GM12878 (cell line): ENCODE results near the gene SLAMF9. TPM values are rescaled to one million over a fixed set of nuclear protein-coding genes. Genes with fewer than 3 reads are reported as not detected.

Experiments used
- ATAC-seq: fragments of 200-7000 bp; cut with Tn5 transposase; 3 replicates; pipeline ENCODE4 v1.9.1; 2020; ENCODE audit warnings: mild to moderate bottlenecking, moderate library complexity
- BruUV-seq: library from RNA; stranded (reverse); fragments of 400-500 nt; replicated peaks from 2 replicates; lab custom pipeline; 2021; lab: Mats Ljungman, UMichigan
- CTCF ChIA-PET: fragments of 300-600 bp; sonication (Branson Sonifier 250); formaldehyde crosslinking; extraction: SDS; loops from one replicate; lab custom pipeline; 2021; ENCODE audit warnings: inconsistent platforms; lab: Yijun Ruan, JAX
- POLR2A ChIA-PET: fragments of 350-600 bp; formaldehyde crosslinking; extraction: SDS; loops from one replicate; lab custom pipeline; 2021; ENCODE audit warnings: inconsistent platforms; lab: Charles Lee
- RAD21 ChIA-PET: fragments of 300-600 bp; sonication (Branson Sonifier 250); formaldehyde crosslinking; loops from one replicate; lab custom pipeline; 2023; ENCODE audit warnings: antibody characterized with exemption; ENCODE audit not compliant: unreplicated experiment; lab: Charles Lee
- SMC1A ChIA-PET: fragments of 300-600 bp; sonication (Branson Sonifier 250); formaldehyde crosslinking; loops from one replicate; lab custom pipeline; 2023; ENCODE audit not compliant: unreplicated experiment, uncharacterized antibody; lab: Charles Lee
- DNase-seq: peaks from one replicate; pipeline ENCODE4 v3.0.0-alpha.2; 2011; ENCODE audit warnings: low read depth, low spot score
- FAIRE-seq: peaks from 3 replicates; lab custom pipeline; 2011; peaks lifted over from hg19 to GRCh38; lab: Jason Lieb, UNC
- H2AFZ ChIP-seq: 2 replicates; pipeline ENCODE4 v1.6.0; 2011; ENCODE audit warnings: low read depth, low read length, control low read depth; ENCODE audit not compliant: control insufficient read depth
- H3K27ac ChIP-seq: 2 replicates; pipeline ENCODE4 v1.5.1; 2011; ENCODE audit warnings: control low read depth; ENCODE audit not compliant: control insufficient read depth, insufficient read depth
- H3K27me3 ChIP-seq, 2 experiments: replicated peaks in 1 of 2; 2 replicates each; pipeline versions ENCODE4 v1.6.0 to v1.6.1; 2011; ENCODE audit warnings: low read length in 1 of 2; ENCODE audit not compliant: control insufficient read depth in 2 of 2, insufficient read depth in 2 of 2
- H3K36me3 ChIP-seq, 2 experiments: 2 replicates each; pipeline ENCODE4 v1.5.1; 2011; ENCODE audit warnings: low read length in 1 of 2; ENCODE audit not compliant: control insufficient read depth in 2 of 2, insufficient read depth in 2 of 2
- H3K4me1 ChIP-seq: 2 replicates; pipeline ENCODE4 v1.6.1; 2011; ENCODE audit warnings: mild to moderate bottlenecking, low read length, moderate library complexity, mixed read lengths; ENCODE audit not compliant: control insufficient read depth, insufficient read depth
- H3K4me2 ChIP-seq: 2 replicates; pipeline ENCODE4 v1.6.0; 2011; ENCODE audit warnings: control low read depth; ENCODE audit not compliant: control insufficient read depth, insufficient read depth
- H3K4me3 ChIP-seq: fragments of 200-600 bp; sonication (generic); 2 replicates; pipeline ENCODE4 v1.5.1; 2016
- H3K79me2 ChIP-seq: 2 replicates; pipeline ENCODE4 v1.6.0; 2011; ENCODE audit warnings: low read length; ENCODE audit not compliant: control insufficient read depth, insufficient read depth
- H3K9ac ChIP-seq: 2 replicates; pipeline ENCODE4 v1.8.0; 2011; ENCODE audit warnings: low read length, control low read depth, mixed read lengths; ENCODE audit not compliant: control insufficient read depth, insufficient read depth
- H3K9me3 ChIP-seq: replicated peaks from 3 replicates; pipeline ENCODE4 v1.5.1; 2011; ENCODE audit warnings: mild to moderate bottlenecking, low read length; ENCODE audit not compliant: control insufficient read depth, insufficient read depth
- H4K20me1 ChIP-seq: 2 replicates; pipeline ENCODE4 v1.6.0; 2011; ENCODE audit not compliant: control insufficient read depth, insufficient read depth
- JUNB ChIP-seq: IDR thresholded peaks from 2 replicates; pipeline ENCODE4 v1.6.1; 2016; ENCODE audit warnings: antibody characterized with exemption, mild to moderate bottlenecking
- PAX5 ChIP-seq: IDR thresholded peaks from 2 replicates; pipeline ENCODE4 v1.6.1; 2011; ENCODE audit warnings: low read depth, low read length, borderline replicate concordance
- POLR2AphosphoS2 ChIP-seq: IDR thresholded peaks from 2 replicates; pipeline ENCODE4 v1.6.1; 2011; ENCODE audit warnings: low read depth, mild to moderate bottlenecking, low read length, improper control_type of control experiment, moderate library complexity
- SIN3A ChIP-seq: IDR thresholded peaks from 2 replicates; pipeline ENCODE4 v1.6.1; 2012; ENCODE audit warnings: low read depth, low read length, improper control_type of control experiment
- SUZ12 ChIP-seq: fragments of 200-600 bp; sonication (generic); IDR thresholded peaks from one replicate; pipeline ENCODE4 v1.6.1; 2018; ENCODE audit warnings: antibody characterized with exemption, mild to moderate bottlenecking; ENCODE audit not compliant: unreplicated experiment
- TBL1XR1 ChIP-seq: IDR thresholded peaks from 2 replicates; pipeline ENCODE4 v1.6.1; 2012; ENCODE audit warnings: low read depth, low read length, improper control_type of control experiment
- TCF12 ChIP-seq: IDR thresholded peaks from 2 replicates; pipeline ENCODE4 v1.6.1; 2011; ENCODE audit warnings: low read depth, mild to moderate bottlenecking, low read length
- WRNIP1 ChIP-seq: IDR thresholded peaks from 2 replicates; pipeline ENCODE4 v1.6.1; 2011; ENCODE audit warnings: low read depth, low read length, improper control_type of control experiment, borderline replicate concordance
- WGBS: methylation state at CpG from one replicate; pipeline ENCODE4 v1.1.6; 2016; ENCODE audit warnings: low lambda C conversion rate; ENCODE audit not compliant: insufficient replicate concordance, insufficient coverage; ENCODE audit errors: missing lambda C conversion rate; 5-methylcytosine and 5-hydroxymethylcytosine counted together
- in situ Hi-C: fragments of 300-500 bp; cut with MboI; formaldehyde crosslinking; loops from 9 replicates; pipeline ENCODE4 v1.14.3; 2018; ENCODE audit warnings: mixed read lengths
- intact Hi-C: fragments of 100-400 bp; cut with micrococcal nuclease; formaldehyde crosslinking; loops from one replicate; pipeline ENCODE4 v1.14.2; 2022; ENCODE audit not compliant: unreplicated experiment
- polyA plus RNA-seq, 11 experiments: library from polyadenylated mRNA; depleted of rRNA in 4 of 11; unstranded in 6 of 11; stranded (reverse) in 5 of 11; fragments of >200 nt; fragmentation: Nextera tagmentation in 4 of 11; fragmentation: Illumina TruSeq in 1 of 11; extraction: Ambion mirVana in 4 of 11; extraction: Trizol in 1 of 11; gene quantifications; 1 replicate in 1 of 11; 2 replicates in 10 of 11; pipeline versions ENCODE4 v1.2.1 to v1.2.3, GENCODE V29; 2011 to 2016; ENCODE audit warnings: inconsistent platforms in 2 of 11, missing spikeins in 2 of 11, low read depth in 1 of 11
- total RNA-seq, 4 experiments: library from RNA; depleted of rRNA in 3 of 4; stranded (reverse); fragments of >200 nt in 3 of 4; fragmentation: Illumina TruSeq in 1 of 4; extraction: Trizol in 1 of 4; gene quantifications; 2 replicates each; pipeline versions ENCODE4 v1.2.1 to v1.2.3, GENCODE V29; 2013 to 2021
- TF ChIP-seq, protein P1 (sequence below): fragments of 450-650 bp; IDR thresholded peaks from 2 replicates; pipeline ENCODE4 v1.6.1; 2018; ENCODE audit warnings: borderline replicate concordance, mild to moderate bottlenecking; ENCODE audit not compliant: partially characterized antibody
- TF ChIP-seq, protein P2 (sequence below): fragments of 450-650 bp; conservative IDR thresholded peaks from 2 replicates; pipeline ENCODE4 v1.6.1; 2017; ENCODE audit warnings: mild to moderate bottlenecking, moderate library complexity
- TF ChIP-seq, protein P3 (sequence below): fragments of 450-650 bp; IDR thresholded peaks from 2 replicates; pipeline ENCODE4 v1.6.1; 2017; ENCODE audit warnings: mild to moderate bottlenecking, moderate library complexity
- TF ChIP-seq, protein P4 (sequence below): fragments of 450-650 bp; formaldehyde crosslinking; IDR thresholded peaks from 2 replicates; pipeline ENCODE4 v1.4.0; 2020; ENCODE audit warnings: mild to moderate bottlenecking, moderate library complexity

SLAMF9 gene
- total and polyA plus RNA-seq, 10 of the 15 experiments (the other 5 are each of a cell fraction or from before 2014, with no cell fraction given) = not detected

DNA sequence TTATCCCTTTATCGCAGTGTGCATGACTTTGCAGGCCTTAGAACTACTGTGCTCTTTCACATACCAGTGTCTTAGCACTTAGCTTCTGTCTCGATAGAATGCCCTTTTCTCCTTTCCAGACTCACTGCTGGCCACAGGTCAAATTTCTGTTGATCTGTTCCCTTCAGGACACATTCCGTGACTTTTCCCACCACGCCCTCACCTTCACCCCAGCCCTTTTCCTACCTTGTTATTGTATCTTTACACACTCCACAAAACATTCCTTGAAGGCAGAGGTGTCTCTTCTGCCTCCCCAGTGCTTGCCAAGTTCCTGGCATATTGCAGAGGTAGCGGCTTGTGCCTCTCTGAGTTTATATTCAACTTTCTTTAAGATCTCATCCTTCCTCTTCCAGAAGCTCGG, 4.9 kb downstream of the SLAMF9 start:
- SMC1A ChIA-PET = no interaction called here
- Histone ChIP-seq H2AFZ (no peak overlapping the region), H3K79me2 (no peaks in the 10 kb centered on the region), H3K36me3 (no peaks in the 10 kb centered on the region), H3K4me1 (no peaks in the 10 kb centered on the region; the same call in 1 of the 2 replicates), H4K20me1 (no peaks in the 10 kb centered on the region), H3K4me3 (no peak overlapping the region), H3K27me3 (peaks cover 10 to 22% of the 10 kb centered on the region in 2 experiments), H3K9me3 (no peaks in the 10 kb centered on the region), H3K27ac (no peak overlapping the region), H3K4me2 (no peak overlapping the region), H3K9ac (no peak overlapping the region)
- no peak for FAIRE-seq
- ATAC-seq = no peak
- DNase-seq = no peak
- 17% methylated on average over 6 of the region's 6 CpGs for WGBS
- in situ Hi-C loops (no loop called here), intact Hi-C loops (no loop called here)
- BruUV-seq = no TSS peak
- POLR2A ChIA-PET = no interaction called here
- RAD21 ChIA-PET = no interaction called here
- CTCF ChIA-PET = interaction anchor here (1.0 to 2.0 kb wide), 3 partner anchors 13 to 67 kb away, joined by 3 to 6 read pairs (median 3); no protein-coding TSS in a partner anchor
- TF ChIP-seq WRNIP1 (no peak), PAX5 (no peak), TCF12 (no peak), SUZ12 (no peak), POLR2AphosphoS2 (no peak), TBL1XR1 (no peak), SIN3A (no peak), JUNB (no peak)
- TF ChIP-seq, protein P1, sequence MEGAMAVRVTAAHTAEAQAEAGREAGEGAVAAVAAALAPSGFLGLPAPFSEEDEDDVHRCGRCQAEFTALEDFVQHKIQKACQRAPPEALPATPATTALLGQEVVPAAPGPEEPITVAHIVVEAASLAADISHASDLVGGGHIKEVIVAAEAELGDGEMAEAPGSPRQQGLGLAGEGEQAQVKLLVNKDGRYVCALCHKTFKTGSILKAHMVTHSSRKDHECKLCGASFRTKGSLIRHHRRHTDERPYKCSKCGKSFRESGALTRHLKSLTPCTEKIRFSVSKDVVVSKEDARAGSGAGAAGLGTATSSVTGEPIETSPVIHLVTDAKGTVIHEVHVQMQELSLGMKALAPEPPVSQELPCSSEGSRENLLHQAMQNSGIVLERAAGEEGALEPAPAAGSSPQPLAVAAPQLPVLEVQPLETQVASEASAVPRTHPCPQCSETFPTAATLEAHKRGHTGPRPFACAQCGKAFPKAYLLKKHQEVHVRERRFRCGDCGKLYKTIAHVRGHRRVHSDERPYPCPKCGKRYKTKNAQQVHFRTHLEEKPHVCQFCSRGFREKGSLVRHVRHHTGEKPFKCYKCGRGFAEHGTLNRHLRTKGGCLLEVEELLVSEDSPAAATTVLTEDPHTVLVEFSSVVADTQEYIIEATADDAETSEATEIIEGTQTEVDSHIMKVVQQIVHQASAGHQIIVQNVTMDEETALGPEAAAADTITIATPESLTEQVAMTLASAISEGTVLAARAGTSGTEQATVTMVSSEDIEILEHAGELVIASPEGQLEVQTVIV = no peak
- TF ChIP-seq, protein P2, sequence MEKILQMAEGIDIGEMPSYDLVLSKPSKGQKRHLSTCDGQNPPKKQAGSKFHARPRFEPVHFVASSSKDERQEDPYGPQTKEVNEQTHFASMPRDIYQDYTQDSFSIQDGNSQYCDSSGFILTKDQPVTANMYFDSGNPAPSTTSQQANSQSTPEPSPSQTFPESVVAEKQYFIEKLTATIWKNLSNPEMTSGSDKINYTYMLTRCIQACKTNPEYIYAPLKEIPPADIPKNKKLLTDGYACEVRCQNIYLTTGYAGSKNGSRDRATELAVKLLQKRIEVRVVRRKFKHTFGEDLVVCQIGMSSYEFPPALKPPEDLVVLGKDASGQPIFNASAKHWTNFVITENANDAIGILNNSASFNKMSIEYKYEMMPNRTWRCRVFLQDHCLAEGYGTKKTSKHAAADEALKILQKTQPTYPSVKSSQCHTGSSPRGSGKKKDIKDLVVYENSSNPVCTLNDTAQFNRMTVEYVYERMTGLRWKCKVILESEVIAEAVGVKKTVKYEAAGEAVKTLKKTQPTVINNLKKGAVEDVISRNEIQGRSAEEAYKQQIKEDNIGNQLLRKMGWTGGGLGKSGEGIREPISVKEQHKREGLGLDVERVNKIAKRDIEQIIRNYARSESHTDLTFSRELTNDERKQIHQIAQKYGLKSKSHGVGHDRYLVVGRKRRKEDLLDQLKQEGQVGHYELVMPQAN = no peak
- TF ChIP-seq, protein P3, sequence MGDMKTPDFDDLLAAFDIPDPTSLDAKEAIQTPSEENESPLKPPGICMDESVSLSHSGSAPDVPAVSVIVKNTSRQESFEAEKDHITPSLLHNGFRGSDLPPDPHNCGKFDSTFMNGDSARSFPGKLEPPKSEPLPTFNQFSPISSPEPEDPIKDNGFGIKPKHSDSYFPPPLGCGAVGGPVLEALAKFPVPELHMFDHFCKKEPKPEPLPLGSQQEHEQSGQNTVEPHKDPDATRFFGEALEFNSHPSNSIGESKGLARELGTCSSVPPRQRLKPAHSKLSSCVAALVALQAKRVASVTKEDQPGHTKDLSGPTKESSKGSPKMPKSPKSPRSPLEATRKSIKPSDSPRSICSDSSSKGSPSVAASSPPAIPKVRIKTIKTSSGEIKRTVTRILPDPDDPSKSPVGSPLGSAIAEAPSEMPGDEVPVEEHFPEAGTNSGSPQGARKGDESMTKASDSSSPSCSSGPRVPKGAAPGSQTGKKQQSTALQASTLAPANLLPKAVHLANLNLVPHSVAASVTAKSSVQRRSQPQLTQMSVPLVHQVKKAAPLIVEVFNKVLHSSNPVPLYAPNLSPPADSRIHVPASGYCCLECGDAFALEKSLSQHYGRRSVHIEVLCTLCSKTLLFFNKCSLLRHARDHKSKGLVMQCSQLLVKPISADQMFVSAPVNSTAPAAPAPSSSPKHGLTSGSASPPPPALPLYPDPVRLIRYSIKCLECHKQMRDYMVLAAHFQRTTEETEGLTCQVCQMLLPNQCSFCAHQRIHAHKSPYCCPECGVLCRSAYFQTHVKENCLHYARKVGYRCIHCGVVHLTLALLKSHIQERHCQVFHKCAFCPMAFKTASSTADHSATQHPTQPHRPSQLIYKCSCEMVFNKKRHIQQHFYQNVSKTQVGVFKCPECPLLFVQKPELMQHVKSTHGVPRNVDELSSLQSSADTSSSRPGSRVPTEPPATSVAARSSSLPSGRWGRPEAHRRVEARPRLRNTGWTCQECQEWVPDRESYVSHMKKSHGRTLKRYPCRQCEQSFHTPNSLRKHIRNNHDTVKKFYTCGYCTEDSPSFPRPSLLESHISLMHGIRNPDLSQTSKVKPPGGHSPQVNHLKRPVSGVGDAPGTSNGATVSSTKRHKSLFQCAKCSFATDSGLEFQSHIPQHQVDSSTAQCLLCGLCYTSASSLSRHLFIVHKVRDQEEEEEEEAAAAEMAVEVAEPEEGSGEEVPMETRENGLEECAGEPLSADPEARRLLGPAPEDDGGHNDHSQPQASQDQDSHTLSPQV = no peak
- TF ChIP-seq, protein P4, sequence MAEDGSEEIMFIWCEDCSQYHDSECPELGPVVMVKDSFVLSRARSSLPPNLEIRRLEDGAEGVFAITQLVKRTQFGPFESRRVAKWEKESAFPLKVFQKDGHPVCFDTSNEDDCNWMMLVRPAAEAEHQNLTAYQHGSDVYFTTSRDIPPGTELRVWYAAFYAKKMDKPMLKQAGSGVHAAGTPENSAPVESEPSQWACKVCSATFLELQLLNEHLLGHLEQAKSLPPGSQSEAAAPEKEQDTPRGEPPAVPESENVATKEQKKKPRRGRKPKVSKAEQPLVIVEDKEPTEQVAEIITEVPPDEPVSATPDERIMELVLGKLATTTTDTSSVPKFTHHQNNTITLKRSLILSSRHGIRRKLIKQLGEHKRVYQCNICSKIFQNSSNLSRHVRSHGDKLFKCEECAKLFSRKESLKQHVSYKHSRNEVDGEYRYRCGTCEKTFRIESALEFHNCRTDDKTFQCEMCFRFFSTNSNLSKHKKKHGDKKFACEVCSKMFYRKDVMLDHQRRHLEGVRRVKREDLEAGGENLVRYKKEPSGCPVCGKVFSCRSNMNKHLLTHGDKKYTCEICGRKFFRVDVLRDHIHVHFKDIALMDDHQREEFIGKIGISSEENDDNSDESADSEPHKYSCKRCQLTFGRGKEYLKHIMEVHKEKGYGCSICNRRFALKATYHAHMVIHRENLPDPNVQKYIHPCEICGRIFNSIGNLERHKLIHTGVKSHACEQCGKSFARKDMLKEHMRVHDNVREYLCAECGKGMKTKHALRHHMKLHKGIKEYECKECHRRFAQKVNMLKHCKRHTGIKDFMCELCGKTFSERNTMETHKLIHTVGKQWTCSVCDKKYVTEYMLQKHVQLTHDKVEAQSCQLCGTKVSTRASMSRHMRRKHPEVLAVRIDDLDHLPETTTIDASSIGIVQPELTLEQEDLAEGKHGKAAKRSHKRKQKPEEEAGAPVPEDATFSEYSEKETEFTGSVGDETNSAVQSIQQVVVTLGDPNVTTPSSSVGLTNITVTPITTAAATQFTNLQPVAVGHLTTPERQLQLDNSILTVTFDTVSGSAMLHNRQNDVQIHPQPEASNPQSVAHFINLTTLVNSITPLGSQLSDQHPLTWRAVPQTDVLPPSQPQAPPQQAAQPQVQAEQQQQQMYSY (CRISPR knock-in tag) = no peak
